ENCODE results near the gene PDE8A.

DNA sequence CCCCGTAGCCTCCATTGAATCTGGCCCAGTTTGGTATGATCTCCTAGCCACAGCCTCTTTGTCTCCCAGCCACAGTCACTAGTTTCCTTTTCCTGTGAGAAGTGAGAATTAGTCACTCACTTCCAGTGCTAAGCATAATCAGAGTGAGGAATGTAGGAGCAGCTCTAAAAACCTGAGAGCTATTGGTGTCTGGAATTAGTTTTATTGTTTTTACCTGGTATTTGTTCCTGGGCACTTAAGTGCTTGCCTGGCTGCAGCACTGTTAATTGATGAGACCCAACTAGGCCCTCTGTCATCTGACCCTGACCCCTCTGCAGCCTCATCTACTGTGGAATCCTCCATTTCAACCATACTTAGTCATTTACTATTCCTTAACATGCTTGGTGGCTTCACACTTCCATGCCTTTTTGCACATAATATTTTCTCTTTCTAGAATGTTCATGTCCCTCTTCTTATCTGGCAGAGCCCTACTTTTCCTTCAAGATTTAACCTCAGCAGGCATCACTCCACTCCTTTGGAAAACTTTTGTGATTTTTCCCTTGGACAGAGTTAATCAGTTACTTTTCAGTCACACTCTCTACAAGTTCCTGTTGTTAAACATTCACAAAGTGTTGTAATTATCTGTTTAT is 48.8 kb downstream of the PDE8A start:
- TF ChIP-seq GATA2 (IDR thresholded peaks at IDR 0.05; ENCODE audit: low read depth, low read length) (no peak), GATA3 (IDR thresholded peaks at IDR 0.05; ENCODE audit: low read depth, low read length) (no peak)
